Osteocyte (in vitro differentiated cells): ENCODE measurements around the gene SYNRG. TPM values are rescaled to one million over a fixed set of nuclear protein-coding genes. Genes with fewer than 3 reads are reported as not detected.

Experiments
- DNase-seq: peaks from one replicate; pipeline ENCODE4 v3.0.0; 2021; ENCODE audit warnings: mixed read lengths; ENCODE audit not compliant: unreplicated experiment; ENCODE audit errors: extremely low spot score
- H3K27ac Mint-ChIP-seq: one replicate; pipeline ENCODE4 v1.8.0; 2021; ENCODE audit warnings: mild to moderate bottlenecking, mixed read lengths; ENCODE audit not compliant: unreplicated experiment
- H3K27me3 Mint-ChIP-seq: one replicate; pipeline ENCODE4 v1.8.0; 2021; ENCODE audit warnings: mixed read lengths; ENCODE audit not compliant: unreplicated experiment
- H3K36me3 Mint-ChIP-seq: one replicate; pipeline ENCODE4 v1.8.0; 2021; ENCODE audit warnings: mixed read lengths; ENCODE audit not compliant: unreplicated experiment
- H3K4me1 Mint-ChIP-seq: one replicate; pipeline ENCODE4 v1.8.0; 2021; ENCODE audit warnings: mixed read lengths; ENCODE audit not compliant: unreplicated experiment
- H3K4me3 Mint-ChIP-seq: one replicate; pipeline ENCODE4 v1.8.0; 2021; ENCODE audit warnings: mild to moderate bottlenecking, moderate library complexity, mixed read lengths; ENCODE audit not compliant: unreplicated experiment
- H3K9me3 Mint-ChIP-seq: one replicate; pipeline ENCODE4 v1.8.0; 2021; ENCODE audit warnings: mixed read lengths; ENCODE audit not compliant: unreplicated experiment
- CTCF ChIP-seq: fragments of 200-600 bp; sonication (generic); IDR thresholded peaks from 2 replicates; pipeline ENCODE4 v1.5.0; 2021; ENCODE audit warnings: antibody characterized with exemption, mild to moderate bottlenecking, moderate library complexity
- total RNA-seq: library from RNA; stranded (reverse); gene quantifications from 2 replicates; pipeline ENCODE4 v1.2.1, GENCODE V29; 2021

Gene SYNRG
- total RNA-seq, 1 donor from 2014 or later: 51.9 TPM

- Mint-ChIP-seq H3K4me3 (no peak overlapping the region), H3K9me3 (no peaks in the 10 kb centered on the region), H3K4me1 (peaks cover 32% of the 10 kb centered on the region), H3K27me3 (no peaks in the 10 kb centered on the region), H3K36me3 (peaks cover 33% of the 10 kb centered on the region), H3K27ac (no peak overlapping the region)
- no peak for TF ChIP-seq CTCF
- DNase-seq: no peak
These were observed 65.6 kb downstream of the SYNRG start for GRCh38 chr17:37543637-37544052.

GRCh38 chr17:37541880-37542660 lies 67.1 kb downstream of the SYNRG start:
- peaks cover 40% of the 10 kb centered on the region for H3K36me3 Mint-ChIP-seq
- no peak for DNase-seq
- H3K4me3 Mint-ChIP-seq: no peak overlapping the region
- peak overlapping the region; percentile 68 for H3K27ac Mint-ChIP-seq
- H3K9me3 Mint-ChIP-seq: no peaks in the 10 kb centered on the region
- H3K27me3 Mint-ChIP-seq: no peaks in the 10 kb centered on the region
- TF ChIP-seq CTCF: no peak
- H3K4me1 Mint-ChIP-seq: peaks cover 22% of the 10 kb centered on the region

GRCh38 chr17:37538981-37539659 lies 70.1 kb downstream of the SYNRG start:
- H3K4me3 Mint-ChIP-seq: no peak overlapping the region
- no peak for DNase-seq
- peaks cover 54% of the 10 kb centered on the region for H3K36me3 Mint-ChIP-seq
- peaks cover 6% of the 10 kb centered on the region for H3K4me1 Mint-ChIP-seq
- TF ChIP-seq CTCF: no peak
- no peaks in the 10 kb centered on the region for H3K9me3 Mint-ChIP-seq
- no peaks in the 10 kb centered on the region for H3K27me3 Mint-ChIP-seq
- no peak overlapping the region for H3K27ac Mint-ChIP-seq

GRCh38 chr17:37535906-37536305 lies 73.3 kb downstream of the SYNRG start:
- H3K4me1 Mint-ChIP-seq: no peaks in the 10 kb centered on the region
- no peak overlapping the region for H3K4me3 Mint-ChIP-seq
- DNase-seq: no peak
- no peaks in the 10 kb centered on the region for H3K27me3 Mint-ChIP-seq
- no peak for TF ChIP-seq CTCF
- peaks cover 48% of the 10 kb centered on the region for H3K36me3 Mint-ChIP-seq
- no peaks in the 10 kb centered on the region for H3K9me3 Mint-ChIP-seq
- no peak overlapping the region for H3K27ac Mint-ChIP-seq

GRCh38 chr17:37532756-37533155 lies 76.5 kb downstream of the SYNRG start:
- Mint-ChIP-seq H3K9me3 (no peaks in the 10 kb centered on the region), H3K27ac (no peak overlapping the region), H3K36me3 (peaks cover 42% of the 10 kb centered on the region), H3K4me3 (no peak overlapping the region), H3K27me3 (no peaks in the 10 kb centered on the region), H3K4me1 (no peaks in the 10 kb centered on the region)
- DNase-seq: no peak
- TF ChIP-seq CTCF: no peak
